Activated CD8-positive, alpha-beta memory T cell treated with anti-CD3 and anti-CD28 coated beads, Interleukin-2, amount 50 U/mL, for 4 hours (primary cell): ENCODE measurements around the gene HNF4A.

ENCODE experiments used
- DNase-seq: peaks from one replicate; pipeline ENCODE4 v3.0.0-alpha.2; 2020

Gene HNF4A

DNA sequence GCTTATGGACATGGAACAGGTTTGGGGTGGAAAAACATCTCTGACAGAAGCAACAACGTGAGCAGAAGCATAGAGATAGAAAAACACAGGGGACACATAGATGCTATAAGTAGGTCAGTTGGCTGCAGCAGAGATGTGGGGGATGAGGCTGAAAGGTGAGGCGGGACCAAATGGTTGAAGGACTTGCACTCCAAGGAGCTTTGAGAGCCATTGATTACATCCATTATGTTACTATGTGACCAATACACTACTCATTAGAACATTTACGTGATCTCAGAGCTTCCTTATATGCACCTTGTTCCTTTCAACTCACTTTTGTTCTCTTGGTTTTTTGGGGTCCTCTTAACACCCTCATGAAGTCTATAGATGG is 72.3 kb downstream of the HNF4A start:
- DNase-seq, result no peak

DNA sequence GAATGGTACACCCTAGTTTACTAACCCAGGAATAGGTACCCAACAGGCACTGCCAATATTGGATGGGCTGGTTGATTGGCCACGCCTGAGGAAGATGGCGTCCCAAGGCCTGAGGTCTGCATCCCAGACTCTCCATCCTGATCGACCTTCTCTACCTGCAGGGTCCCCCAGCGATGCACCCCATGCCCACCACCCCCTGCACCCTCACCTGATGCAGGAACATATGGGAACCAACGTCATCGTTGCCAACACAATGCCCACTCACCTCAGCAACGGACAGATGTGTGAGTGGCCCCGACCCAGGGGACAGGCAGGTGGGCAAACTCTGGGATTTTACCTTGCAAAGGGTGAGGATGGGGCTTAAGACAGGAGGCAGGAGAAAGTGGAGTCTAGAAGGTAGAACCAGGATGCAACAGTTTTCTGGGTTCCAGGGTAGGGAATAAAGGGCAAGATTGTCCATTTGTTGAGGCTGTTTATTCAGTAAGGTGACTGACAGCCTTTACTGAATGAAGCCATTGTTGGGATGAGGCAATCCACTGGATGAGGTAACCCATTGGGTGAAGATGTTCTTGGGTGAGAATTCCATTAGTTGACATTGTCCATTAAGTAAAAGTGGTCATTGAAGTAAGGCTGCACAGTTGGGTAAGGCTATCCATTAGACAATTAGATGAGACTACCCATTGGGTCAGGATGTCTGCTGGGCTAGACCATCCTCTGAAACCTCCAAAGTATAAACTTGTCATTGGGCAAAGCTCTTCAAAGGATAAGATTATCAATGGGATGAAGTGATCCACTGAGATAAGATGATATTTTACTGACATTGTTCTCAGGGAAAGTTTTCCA is 72.9 kb downstream of the HNF4A start:
- DNase-seq, result no peak

DNA sequence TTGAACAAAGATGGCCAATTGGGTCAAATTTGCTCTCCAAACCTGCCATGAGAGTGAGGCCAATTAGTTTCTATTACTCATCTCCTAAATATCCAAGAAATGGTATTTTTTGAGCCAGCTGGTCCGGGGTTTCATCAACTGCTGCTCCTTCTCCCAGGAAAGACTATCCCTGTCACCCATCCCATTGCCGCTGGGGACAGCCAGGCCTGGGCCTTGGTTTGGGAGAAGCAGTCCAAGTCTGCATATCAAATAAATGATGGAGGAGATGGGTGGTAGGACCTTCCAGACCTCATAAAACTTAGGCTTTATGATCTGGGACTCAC is 73.5 kb downstream of the HNF4A start:
- DNase-seq, result no peak

DNA sequence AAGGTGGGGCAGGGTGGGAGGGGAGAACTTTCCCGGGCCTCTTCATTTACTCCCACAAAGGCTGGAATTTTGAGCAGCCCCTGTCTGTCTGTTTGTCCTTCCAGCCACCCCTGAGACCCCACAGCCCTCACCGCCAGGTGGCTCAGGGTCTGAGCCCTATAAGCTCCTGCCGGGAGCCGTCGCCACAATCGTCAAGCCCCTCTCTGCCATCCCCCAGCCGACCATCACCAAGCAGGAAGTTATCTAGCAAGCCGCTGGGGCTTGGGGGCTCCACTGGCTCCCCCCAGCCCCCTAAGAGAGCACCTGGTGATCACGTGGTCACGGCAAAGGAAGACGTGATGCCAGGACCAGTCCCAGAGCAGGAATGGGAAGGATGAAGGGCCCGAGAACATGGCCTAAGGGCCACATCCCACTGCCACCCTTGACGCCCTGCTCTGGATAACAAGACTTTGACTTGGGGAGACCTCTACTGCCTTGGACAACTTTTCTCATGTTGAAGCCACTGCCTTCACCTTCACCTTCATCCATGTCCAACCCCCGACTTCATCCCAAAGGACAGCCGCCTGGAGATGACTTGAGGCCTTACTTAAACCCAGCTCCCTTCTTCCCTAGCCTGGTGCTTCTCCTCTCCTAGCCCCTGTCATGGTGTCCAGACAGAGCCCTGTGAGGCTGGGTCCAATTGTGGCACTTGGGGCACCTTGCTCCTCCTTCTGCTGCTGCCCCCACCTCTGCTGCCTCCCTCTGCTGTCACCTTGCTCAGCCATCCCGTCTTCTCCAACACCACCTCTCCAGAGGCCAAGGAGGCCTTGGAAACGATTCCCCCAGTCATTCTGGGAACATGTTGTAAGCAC is 74.1 kb downstream of the HNF4A start:
- DNase-seq, result no peak

DNA sequence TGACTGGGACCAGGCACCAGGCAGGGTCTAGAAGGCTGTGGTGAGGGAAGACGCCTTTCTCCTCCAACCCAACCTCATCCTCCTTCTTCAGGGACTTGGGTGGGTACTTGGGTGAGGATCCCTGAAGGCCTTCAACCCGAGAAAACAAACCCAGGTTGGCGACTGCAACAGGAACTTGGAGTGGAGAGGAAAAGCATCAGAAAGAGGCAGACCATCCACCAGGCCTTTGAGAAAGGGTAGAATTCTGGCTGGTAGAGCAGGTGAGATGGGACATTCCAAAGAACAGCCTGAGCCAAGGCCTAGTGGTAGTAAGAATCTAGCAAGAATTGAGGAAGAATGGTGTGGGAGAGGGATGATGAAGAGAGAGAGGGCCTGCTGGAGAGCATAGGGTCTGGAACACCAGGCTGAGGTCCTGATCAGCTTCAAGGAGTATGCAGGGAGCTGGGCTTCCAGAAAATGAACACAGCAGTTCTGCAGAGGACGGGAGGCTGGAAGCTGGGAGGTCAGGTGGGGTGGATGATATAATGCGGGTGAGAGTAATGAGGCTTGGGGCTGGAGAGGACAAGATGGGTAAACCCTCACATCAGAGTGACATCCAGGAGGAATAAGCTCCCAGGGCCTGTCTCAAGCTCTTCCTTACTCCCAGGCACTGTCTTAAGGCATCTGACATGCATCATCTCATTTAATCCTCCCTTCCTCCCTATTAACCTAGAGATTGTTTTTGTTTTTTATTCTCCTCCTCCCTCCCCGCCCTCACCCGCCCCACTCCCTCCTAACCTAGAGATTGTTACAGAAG is 75.0 kb downstream of the HNF4A start:
- DNase-seq, result no peak

DNA sequence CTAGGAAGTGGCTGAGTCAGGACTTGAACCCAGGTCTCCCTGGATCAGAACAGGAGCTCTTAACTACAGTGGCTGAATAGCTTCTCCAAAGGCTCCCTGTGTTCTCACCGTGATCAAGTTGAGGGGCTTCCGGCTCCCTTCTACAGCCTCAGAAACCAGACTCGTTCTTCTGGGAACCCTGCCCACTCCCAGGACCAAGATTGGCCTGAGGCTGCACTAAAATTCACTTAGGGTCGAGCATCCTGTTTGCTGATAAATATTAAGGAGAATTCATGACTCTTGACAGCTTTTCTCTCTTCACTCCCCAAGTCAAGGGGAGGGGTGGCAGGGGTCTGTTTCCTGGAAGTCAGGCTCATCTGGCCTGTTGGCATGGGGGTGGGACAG is 75.6 kb downstream of the HNF4A start:
- DNase-seq, result no peak

DNA sequence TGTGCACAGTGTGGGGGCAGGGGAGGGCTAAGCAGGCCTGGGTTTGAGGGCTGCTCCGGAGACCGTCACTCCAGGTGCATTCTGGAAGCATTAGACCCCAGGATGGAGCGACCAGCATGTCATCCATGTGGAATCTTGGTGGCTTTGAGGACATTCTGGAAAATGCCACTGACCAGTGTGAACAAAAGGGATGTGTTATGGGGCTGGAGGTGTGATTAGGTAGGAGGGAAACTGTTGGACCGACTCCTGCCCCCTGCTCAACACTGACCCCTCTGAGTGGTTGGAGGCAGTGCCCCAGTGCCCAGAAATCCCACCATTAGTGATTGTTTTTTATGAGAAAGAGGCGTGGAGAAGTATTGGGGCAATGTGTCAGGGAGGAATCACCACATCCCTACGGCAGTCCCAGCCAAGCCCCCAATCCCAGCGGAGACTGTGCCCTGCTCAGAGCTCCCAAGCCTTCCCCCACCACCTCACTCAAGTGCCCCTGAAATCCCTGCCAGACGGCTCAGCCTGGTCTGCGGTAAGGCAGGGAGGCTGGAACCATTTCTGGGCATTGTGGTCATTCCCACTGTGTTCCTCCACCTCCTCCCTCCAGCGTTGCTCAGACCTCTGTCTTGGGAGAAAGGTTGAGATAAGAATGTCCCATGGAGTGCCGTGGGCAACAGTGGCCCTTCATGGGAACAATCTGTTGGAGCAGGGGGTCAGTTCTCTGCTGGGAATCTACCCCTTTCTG is 76.2 kb downstream of the HNF4A start:
- DNase-seq, result no peak

DNA sequence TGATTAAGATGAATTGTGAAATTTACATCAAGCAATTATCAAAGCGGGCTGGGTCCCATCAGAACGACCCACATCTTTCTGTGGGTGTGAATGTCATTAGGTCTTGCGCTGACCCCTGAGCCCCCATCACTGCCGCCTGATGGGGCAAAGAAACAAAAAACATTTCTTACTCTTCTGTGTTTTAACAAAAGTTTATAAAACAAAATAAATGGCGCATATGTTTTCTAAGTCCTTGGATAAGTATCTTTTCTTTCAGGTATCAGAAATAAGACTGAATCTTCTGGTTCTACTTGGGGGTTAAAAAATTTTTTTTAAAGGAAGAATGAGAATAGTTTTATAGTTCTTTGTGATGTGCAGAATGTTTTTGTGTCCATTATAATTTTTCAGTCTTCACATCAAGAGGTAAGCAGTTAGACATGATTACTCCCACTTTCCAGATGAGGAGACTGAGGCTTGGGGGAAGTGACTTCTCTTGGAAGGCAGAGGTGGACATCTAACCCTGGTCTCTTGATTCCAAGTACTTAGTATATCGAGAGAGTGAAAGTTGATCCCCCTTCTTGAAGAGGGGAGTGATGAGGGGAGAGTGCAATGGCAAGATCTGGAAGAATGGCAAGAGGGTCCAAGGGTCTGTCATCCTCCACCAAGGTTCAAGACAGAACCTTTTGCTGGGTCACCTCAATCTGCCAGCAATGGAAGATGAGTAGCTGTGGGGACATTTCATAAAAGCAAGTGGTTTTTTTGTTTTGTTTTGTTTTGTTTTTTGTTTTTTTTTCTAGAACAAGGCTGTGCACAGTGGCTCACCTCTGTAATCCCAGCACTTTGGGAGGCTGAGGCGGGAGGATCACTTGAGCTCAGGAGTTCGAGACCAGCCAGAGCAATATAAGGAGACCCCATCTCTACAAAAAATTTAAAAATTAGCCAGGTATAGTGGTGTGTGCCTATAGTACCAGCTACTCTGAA is 77.4 kb downstream of the HNF4A start:
- no peak for DNase-seq

DNA sequence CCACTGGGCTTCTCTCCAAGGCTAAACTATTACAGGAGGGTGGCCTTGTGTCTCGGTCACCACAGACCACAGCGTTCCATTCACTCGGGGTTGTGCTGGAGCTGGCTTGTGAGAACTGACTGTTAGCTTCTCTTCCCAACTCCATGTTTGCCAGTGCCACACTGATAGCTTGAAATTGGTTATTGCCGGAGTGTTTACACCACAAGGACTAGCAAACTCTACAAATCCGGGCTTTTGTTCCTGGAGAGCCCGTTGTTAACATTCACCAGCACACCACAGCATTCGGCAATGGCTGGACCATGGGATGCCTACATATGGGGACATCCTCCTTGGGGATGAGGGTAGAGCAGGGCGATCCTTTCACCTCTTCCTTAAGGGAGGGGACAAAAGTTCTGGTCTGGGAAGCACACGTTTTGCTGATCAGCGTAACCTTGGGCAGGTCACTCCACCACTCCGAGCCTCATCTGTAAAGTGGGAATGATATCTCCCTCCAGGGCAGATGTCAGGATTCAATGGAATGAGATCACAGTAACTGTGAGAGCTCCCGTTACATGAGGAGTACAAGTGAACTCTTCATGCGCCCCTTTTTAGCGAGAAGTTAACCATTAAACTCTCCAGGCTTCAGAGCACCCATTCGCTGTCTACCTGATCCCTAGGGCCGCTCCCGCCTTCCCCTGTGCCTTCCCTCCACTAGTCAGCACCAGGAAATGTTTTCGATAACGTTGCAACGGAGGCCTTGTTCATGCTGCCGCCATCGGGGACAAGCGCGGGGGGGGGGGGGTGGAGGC is 78.4 kb downstream of the HNF4A start:
- DNase-seq, result no peak

DNA sequence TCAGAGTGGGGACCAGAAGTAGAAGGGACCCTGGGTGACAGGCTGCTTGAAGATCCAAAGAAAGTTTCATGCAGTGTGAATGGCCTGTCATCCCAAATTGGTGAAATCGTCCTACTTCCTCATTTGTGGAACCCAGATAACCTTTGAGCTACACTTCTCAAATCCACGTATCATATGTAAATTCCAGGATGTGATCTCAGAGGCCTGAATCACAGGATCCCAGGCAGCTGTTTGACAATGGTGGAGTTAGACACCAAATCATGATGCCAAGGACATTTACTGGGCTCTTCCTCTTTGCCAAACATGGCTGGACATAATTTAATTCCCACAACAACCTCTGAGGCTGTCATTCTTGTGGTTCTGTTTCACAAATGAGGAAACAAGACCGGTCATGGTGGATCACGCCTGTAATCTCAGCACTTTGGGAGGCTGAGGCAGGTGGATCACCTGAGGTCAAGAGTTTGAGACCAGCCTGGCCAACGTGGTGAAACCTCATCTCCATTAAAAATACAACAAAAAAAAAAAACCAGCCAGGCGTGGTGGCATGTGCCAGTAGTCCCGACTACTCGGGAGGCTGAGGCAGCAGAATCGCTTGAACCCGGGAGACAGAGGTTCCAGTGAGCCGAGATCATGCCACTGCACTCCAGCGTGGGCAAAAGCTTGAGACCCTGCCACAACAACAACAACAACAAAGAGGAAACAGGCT is 80.3 kb downstream of the HNF4A start:
- DNase-seq, result no peak

DNA sequence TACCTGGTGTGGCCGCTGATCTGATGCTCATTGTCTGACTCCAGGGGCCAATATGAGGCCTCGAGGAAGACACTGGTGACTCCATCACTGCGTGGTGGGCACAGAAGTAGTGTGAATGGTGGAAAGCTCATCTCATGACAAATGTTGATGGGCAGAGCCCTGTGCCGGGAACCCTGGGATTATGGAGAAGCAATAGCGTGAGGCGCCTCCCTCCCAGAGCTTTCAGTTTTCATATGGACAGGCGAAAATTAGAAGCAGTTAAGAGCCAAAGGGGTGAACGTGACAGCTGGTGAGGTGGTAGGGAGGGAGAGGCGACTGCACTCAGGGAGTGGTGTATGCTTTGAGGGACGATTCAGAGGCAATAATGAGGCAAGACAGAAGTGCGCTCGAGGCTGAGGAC is 80.9 kb downstream of the HNF4A start:
- DNase-seq, result no peak

DNA sequence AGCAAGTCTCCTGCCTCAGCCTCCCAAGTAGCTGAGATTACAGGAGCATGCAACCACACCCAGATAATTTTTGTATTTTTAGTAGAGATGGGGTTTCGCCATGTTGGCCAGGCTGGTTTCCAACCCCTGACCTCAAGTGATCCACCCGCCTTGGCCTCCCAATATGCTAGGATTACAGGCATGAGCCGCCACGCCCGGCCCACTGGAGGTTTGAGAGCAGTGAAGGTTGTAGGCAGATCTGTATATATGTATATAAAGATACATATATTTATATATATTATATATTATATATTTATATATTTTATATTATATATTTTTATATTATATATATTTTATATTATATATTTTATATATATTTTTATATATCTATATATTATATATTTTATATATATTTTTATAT is 82.0 kb downstream of the HNF4A start:
- DNase-seq, result no peak

DNA sequence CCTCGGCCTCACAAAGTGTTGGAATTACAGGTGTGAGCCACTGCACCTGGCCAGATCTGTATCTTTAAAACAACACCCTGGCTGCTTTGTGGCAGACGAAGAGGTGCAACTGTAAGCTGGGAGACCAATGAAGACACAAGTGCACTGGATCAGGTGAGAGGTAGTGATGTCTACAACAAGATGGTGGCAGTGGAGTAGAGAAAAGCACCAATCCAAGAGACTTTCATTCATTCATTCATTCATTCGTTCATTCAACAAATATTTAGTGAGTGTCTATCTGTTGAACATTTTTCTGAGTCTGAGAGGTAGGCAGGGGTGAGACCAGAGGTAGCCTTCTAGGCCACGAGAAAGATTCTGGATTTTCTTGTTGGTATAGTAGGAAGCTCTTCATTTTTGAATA is 83.3 kb downstream of the HNF4A start:
- DNase-seq, result no peak

DNA sequence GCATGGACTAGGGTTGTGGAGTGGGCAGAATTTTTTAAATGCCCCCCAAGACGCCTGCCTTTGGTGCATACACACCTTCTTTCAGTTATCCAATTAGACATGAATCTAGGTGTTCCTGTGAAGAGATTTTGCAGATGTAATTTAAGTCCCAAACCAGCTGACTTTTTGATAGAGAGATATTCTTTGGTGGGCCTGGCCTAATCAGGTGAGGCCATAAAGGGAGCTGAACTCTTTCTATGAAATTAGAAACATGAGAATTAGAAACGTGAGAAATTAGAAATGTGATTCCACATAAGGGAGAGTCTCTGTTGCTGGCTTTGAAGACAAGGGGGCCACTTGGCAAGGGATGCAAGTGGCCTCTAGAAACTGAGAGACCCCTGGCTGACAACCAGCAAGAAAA is 83.8 kb downstream of the HNF4A start:
- DNase-seq, result no peak

DNA sequence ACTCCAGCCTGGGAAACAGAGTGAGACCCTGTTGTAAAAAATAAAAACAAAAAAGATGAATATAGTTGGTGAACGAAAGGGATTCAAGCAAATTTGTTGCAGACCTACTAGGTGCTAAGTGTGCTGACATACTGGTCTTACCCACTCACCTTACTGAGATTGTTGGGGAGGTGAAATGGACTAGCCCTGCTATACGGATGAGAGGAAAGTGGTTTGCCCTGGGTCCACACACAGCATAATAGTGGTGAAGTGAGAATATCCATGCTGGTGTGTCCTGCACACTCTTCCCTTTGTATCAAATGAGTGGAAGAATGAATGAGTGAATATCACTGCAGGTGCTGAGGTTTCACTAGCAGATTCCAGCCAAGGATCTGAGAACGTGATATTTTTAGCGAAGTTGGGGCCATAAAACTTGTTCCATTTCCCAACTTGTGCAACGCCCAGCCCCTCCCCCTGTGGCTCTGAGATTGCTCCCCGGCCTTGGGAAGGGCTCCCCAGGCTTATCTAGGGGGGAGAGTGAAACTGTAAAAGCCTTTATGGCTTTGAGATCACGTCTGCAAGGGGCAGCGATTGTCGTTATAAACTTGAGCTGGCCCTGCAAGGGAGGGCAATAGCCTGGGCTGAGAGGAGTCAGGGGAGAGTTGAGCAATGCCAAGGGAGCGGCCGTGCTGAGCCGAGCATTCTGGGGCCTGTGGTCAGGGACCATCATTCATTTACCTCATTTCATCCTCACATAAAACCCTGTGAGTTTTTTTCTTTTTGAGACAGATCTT is 87.0 kb downstream of the HNF4A start:
- no peak for DNase-seq

DNA sequence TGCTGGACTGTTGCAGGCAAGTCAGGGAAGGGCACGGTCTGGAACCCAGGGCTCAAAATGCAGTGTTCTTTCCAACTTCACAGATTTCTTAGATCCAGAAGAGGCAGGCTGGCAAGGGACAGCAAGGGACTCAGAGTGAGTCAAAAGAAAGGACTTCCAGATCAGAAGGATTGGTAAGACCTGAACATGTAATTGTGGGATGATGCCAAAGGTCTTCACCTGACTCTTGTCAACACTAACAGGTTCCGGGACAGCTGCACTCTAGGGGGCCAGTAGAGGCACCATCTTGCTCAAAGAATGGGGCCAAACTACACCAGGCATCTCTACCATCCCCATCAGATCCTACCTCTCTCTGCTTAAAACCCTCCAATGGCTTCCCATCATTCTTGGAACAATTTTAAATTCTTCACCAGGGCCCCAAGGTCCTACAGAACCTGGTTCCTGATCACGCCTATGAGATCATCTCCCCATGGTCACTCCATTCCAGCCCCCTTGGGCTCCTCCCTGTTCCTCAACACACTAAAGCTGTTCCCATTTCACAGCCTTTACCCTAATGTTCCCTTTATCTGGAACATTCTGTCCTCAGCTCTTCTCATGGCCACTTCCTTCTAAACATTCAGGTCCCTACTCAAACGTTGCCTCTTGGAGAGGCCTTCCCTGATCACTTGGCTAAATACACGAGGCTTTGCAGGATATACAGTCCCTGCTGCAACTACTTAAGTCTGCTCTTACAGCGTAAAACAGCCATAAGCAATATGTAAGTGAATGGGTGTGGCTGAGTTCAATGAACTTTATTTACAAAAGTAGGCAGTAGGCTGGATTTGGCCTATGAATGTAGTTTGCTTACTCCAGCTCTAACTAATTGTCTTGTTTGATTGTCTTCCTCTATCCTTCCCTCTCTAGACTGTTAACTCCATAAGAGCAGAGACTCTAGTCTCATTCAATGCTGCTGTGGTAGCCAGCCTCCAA is 90.5 kb downstream of the HNF4A start:
- no peak for DNase-seq

DNA sequence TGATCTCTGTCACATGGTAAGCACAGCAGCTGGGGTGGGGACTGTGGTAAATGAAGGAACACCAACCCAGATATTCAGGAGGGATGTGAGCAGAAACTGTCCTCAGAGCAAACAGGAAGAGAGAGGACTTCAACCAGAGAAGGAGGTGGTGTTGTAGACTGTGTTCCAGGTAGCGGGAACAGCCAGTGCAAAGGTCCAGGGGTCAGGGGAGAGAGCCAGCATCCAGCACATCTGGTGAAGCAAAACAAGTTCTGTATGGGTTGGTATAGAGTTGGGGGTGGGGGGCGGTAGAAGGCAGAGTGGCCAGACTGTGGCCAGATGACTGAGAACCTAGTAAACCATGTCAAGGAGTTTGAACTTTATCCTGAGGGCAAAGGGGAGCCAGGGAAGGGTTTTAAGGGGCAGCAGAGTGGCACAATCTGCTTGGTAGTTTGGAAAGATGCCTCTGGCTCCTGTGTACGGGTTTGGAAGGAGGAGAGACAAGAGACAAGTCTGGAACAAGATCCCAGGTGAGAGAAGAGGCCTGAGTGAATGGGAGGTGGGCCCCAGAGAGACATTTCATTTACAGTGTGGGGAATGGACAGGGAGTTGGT is 92.4 kb downstream of the HNF4A start:
- no peak for DNase-seq
